Measurements from ENCODE around the gene UBE2L6. TPM values are rescaled to one million over a fixed set of nuclear protein-coding genes. Genes with fewer than 3 reads are reported as not detected.

UBE2L6 gene
- total RNA-seq (10 to 100 TPM; 61.8 to 66.5 TPM), polyA plus RNA-seq (100 to 1,000 TPM; 218 to 246 (median 239) TPM), total RNA-seq (37.1 to 117 (median 46.7) reads per million in 6 experiments)

- H3K4me3 Mint-ChIP-seq = peak within 1 kb of the TSS; percentile 97 to 100 (median 99)
- ATAC-seq (peak; percentile 80 to 88), DNase-seq (peak; percentile 56 to 93 (median 78))
- no peaks in the 10 kb centered on the region for H3K9me3 Mint-ChIP-seq
- peak within 1 kb of the TSS; percentile 94 to 99 (median 98) for H3K27ac Mint-ChIP-seq
- POLR2A ChIA-PET = interaction anchor here (0.6 to 5.5 kb wide), 13 partner anchors 11 to 241 kb away, joined by 3 to 33 read pairs (median 4); partner anchors contain the start of genes MED19, SELENOH, SSRP1 and TIMM10
- peaks cover 0 to 14% (median 0%) of the 10 kb centered on the region in 3 donors for H3K36me3 Mint-ChIP-seq
- no peaks in the 10 kb centered on the region for H3K27me3 Mint-ChIP-seq
- H3K4me1 Mint-ChIP-seq = peaks cover 18 to 67% (median 50%) of the 10 kb centered on the region in 4 donors
These were observed at the start of gene UBE2L6 for GRCh38 chr11:57567515-57568329. TSS of gene UBE2L6 (minus strand) at chr11:57567672. CDS start at chr11:57567611, 61 bp downstream.

- DNase-seq = no peak
- Mint-ChIP-seq H3K36me3 (peaks cover 0 to 7% (median 5%) of the 10 kb centered on the region in 3 donors), H3K4me1 (no peaks in the 10 kb centered on the region), H3K27me3 (peaks cover 0 to 4% (median 3%) of the 10 kb centered on the region in 5 donors), H3K4me3 (no peak overlapping the region), H3K9me3 (peaks cover 0 to 22% (median 5%) of the 10 kb centered on the region in 9 donors), H3K27ac (no peak overlapping the region)
- POLR2A ChIA-PET = no interaction called here
- no peak for ATAC-seq
These were observed 49.1 kb upstream of the UBE2L6 start for GRCh38 chr11:57616595-57616994.

- POLR2A ChIA-PET = no interaction called here
- Mint-ChIP-seq H3K4me3 (no peak overlapping the region), H3K9me3 (peaks cover 0 to 12% (median 0%) of the 10 kb centered on the region in 9 donors), H3K27me3 (peaks cover 0 to 4% (median 3%) of the 10 kb centered on the region in 5 donors), H3K36me3 (peaks cover 0 to under 1% (median under 1%) of the 10 kb centered on the region in 3 donors), H3K4me1 (no peaks in the 10 kb centered on the region), H3K27ac (no peak overlapping the region)
- DNase-seq = no peak
- ATAC-seq = no peak
These were observed 47.8 kb upstream of the UBE2L6 start for GRCh38 chr11:57615308-57615707.

GRCh38 chr11:57614234-57614772, 46.8 kb upstream of the UBE2L6 start:
- H3K36me3 Mint-ChIP-seq = no peaks in the 10 kb centered on the region
- H3K9me3 Mint-ChIP-seq = peaks cover 0 to 5% (median 0%) of the 10 kb centered on the region in 9 donors
- POLR2A ChIA-PET = no interaction called here
- H3K27me3 Mint-ChIP-seq = peaks cover 0 to 8% (median 3%) of the 10 kb centered on the region in 5 donors
- ATAC-seq = no peak
- no peak overlapping the region for H3K27ac Mint-ChIP-seq
- DNase-seq = no peak
- H3K4me3 Mint-ChIP-seq = no peak overlapping the region
- H3K4me1 Mint-ChIP-seq = no peaks in the 10 kb centered on the region

- Mint-ChIP-seq H3K4me3 (no peak overlapping the region), H3K36me3 (no peaks in the 10 kb centered on the region), H3K9me3 (no peaks in the 10 kb centered on the region), H3K27ac (no peak overlapping the region), H3K27me3 (peaks cover 0 to 7% (median 3%) of the 10 kb centered on the region in 5 donors), H3K4me1 (no peaks in the 10 kb centered on the region)
- POLR2A ChIA-PET = interaction anchor here (0.5 kb wide), 1 partner anchor 14 kb away, joined by 6 read pairs; no protein-coding TSS in a partner anchor
- no peak for ATAC-seq
- DNase-seq = no peak
These were observed 42.7 kb upstream of the UBE2L6 start for GRCh38 chr11:57610170-57610569.

GRCh38 chr11:57605028-57605420, 37.6 kb upstream of the UBE2L6 start:
- H3K4me3 Mint-ChIP-seq = no peak overlapping the region
- no peak for ATAC-seq
- H3K9me3 Mint-ChIP-seq = no peaks in the 10 kb centered on the region
- POLR2A ChIA-PET = no interaction called here
- H3K36me3 Mint-ChIP-seq = no peaks in the 10 kb centered on the region
- H3K4me1 Mint-ChIP-seq = peaks cover 0 to 4% (median 2%) of the 10 kb centered on the region in 4 donors
- DNase-seq = no peak
- H3K27ac Mint-ChIP-seq = no peak overlapping the region
- peaks cover 4 to 7% (median 5%) of the 10 kb centered on the region in 5 donors for H3K27me3 Mint-ChIP-seq

- Mint-ChIP-seq H3K9me3 (no peaks in the 10 kb centered on the region), H3K27ac (no peak overlapping the region), H3K36me3 (no peaks in the 10 kb centered on the region), H3K4me3 (no peak overlapping the region), H3K27me3 (peaks cover 6 to 12% (median 7%) of the 10 kb centered on the region in 5 donors), H3K4me1 (peaks cover 0 to 4% (median 2%) of the 10 kb centered on the region in 4 donors)
- POLR2A ChIA-PET = interaction anchor here (0.6 kb wide), 1 partner anchor 975 kb away, joined by 3 read pairs; no protein-coding TSS in a partner anchor
- ATAC-seq (no peak), DNase-seq (no peak)
These were observed 37.0 kb upstream of the UBE2L6 start for GRCh38 chr11:57604296-57605027.

GRCh38 chr11:57601297-57601696, 33.8 kb upstream of the UBE2L6 start:
- Mint-ChIP-seq H3K36me3 (no peaks in the 10 kb centered on the region), H3K9me3 (no peaks in the 10 kb centered on the region), H3K4me3 (no peak overlapping the region), H3K27me3 (peaks cover 16 to 38% (median 23%) of the 10 kb centered on the region in 5 donors), H3K4me1 (peaks cover 3 to 7% (median 4%) of the 10 kb centered on the region in 4 donors), H3K27ac (peak overlapping the region in 1 of 10 donors; percentile 56)
- DNase-seq (no peak), ATAC-seq (no peak)
- POLR2A ChIA-PET = no interaction called here

GRCh38 chr11:57599381-57599780, 31.9 kb upstream of the UBE2L6 start:
- POLR2A ChIA-PET = interaction anchor here (0.7 kb wide), 1 partner anchor 201 kb away, joined by 3 read pairs; no protein-coding TSS in a partner anchor
- no peak for DNase-seq
- no peak for ATAC-seq
- H3K36me3 Mint-ChIP-seq = no peaks in the 10 kb centered on the region
- H3K27ac Mint-ChIP-seq = no peak overlapping the region
- H3K9me3 Mint-ChIP-seq = peaks cover 0 to 2% (median 0%) of the 10 kb centered on the region in 9 donors
- peaks cover 2 to 5% (median 4%) of the 10 kb centered on the region in 4 donors for H3K4me1 Mint-ChIP-seq
- peaks cover 16 to 38% (median 26%) of the 10 kb centered on the region in 5 donors for H3K27me3 Mint-ChIP-seq
- H3K4me3 Mint-ChIP-seq = no peak overlapping the region

- ATAC-seq (no peak), DNase-seq (no peak)
- H3K9me3 Mint-ChIP-seq = peaks cover 0 to 2% (median 0%) of the 10 kb centered on the region in 9 donors
- H3K4me1 Mint-ChIP-seq = peaks cover 0 to 4% (median 3%) of the 10 kb centered on the region in 4 donors
- POLR2A ChIA-PET = no interaction called here
- peak overlapping the region in 1 of 10 donors; percentile 63 for H3K4me3 Mint-ChIP-seq
- H3K27me3 Mint-ChIP-seq = peaks cover 16 to 38% (median 27%) of the 10 kb centered on the region in 5 donors
- H3K27ac Mint-ChIP-seq = no peak overlapping the region
- H3K36me3 Mint-ChIP-seq = no peaks in the 10 kb centered on the region
These were observed 31.3 kb upstream of the UBE2L6 start for GRCh38 chr11:57598831-57599155.

- DNase-seq (peak in 1 of 10 donors; percentile 4), ATAC-seq (no peak)
- Mint-ChIP-seq H3K27ac (no peak overlapping the region), H3K27me3 (peaks cover 16 to 38% (median 27%) of the 10 kb centered on the region in 5 donors), H3K4me3 (peak overlapping the region in 2 of 10 donors; percentile 3 to 63), H3K4me1 (peaks cover 0 to 4% (median 3%) of the 10 kb centered on the region in 4 donors), H3K9me3 (peaks cover 0 to 2% (median 0%) of the 10 kb centered on the region in 9 donors), H3K36me3 (no peaks in the 10 kb centered on the region)
- POLR2A ChIA-PET = no interaction called here
These were observed 30.7 kb upstream of the UBE2L6 start for GRCh38 chr11:57597916-57598830.
